Gastroesophageal sphincter (tissue), 3 donors: ENCODE measurements around the gene PPP6R3.

Source experiments
- CTCF ChIP-seq, 4 experiments: fragments of 200-600 bp in 2 of 4; fragments of 450-650 bp in 2 of 4; sonication (generic) in 1 of 4; IDR thresholded peaks; one replicate each; pipeline ENCODE4 v1.5.1; 2017 to 2019; ENCODE audit warnings: antibody characterized with exemption in 4 of 4, mild to moderate bottlenecking in 2 of 4, moderate library complexity in 2 of 4
- POLR2A ChIP-seq, 2 donors: fragments of 450-650 bp; IDR thresholded peaks; one replicate each; pipeline ENCODE4 v1.6.1; 2017; ENCODE audit warnings: antibody characterized with exemption in 2 of 2, mild to moderate bottlenecking in 2 of 2, moderate library complexity in 1 of 2

- TF ChIP-seq CTCF (IDR thresholded peaks at IDR 0.05) (peak; percentile 21 to 50 (median 24)), POLR2A (IDR thresholded peaks at IDR 0.05) (no peak)
Measured at GRCh38 chr11:68584097-68584496, 123.5 kb downstream of the PPP6R3 start.
